ENCODE measurements around the gene ANKRD2. TPM values are rescaled to one million over a fixed set of nuclear protein-coding genes. Genes with fewer than 3 reads are reported as not detected.

Gene ANKRD2, protein sequence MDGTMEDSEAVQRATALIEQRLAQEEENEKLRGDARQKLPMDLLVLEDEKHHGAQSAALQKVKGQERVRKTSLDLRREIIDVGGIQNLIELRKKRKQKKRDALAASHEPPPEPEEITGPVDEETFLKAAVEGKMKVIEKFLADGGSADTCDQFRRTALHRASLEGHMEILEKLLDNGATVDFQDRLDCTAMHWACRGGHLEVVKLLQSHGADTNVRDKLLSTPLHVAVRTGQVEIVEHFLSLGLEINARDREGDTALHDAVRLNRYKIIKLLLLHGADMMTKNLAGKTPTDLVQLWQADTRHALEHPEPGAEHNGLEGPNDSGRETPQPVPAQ
- total RNA-seq (2022; extraction: Qiagen RNA extraction; ENCODE audit: low read depth), result 2.5 to 4.8 TPM (median 4.0 TPM) in 5 replicates

DNA sequence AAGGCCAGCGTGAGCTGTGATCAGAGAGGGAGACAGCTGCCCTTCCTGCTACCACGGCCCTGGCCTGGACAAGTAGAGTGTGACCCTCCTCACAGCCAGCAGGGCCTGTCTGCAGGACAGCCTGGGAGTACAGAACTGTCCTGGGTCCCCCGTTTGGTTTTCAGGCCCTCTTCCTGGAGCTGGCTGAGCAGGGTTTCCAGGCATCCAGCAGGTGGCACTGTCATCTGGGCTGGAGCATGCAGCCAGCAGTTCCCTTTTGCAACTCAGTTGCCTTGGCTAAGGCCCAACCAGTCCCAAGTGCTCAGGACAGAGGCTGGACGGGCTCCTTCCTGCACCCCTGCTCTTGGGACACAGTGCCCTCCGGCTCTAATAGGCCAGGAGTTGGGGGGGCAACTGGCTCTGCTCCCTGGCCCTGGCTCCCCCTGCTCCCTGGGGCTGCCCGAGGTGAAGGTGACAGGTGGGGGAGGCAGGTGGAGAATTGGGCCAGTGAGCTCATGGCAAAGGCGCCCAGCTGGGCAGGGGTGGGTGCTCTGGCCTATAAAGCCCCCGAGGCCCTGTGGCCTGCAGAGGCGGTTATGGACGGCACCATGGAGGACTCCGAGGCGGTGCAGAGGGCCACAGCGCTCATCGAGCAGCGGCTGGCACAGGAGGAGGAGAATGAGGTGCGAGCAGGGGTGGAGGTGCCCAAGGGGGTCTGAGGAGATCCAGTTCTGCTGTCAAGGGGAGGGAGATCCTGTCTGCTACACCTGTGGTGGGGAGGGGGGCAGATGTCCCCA is at the start of gene ANKRD2:
TSS of gene ANKRD2 (plus strand) at position 566 of the 776 bp plus-strand sequence. CDS start at position 576, 10 bp downstream.

DNA sequence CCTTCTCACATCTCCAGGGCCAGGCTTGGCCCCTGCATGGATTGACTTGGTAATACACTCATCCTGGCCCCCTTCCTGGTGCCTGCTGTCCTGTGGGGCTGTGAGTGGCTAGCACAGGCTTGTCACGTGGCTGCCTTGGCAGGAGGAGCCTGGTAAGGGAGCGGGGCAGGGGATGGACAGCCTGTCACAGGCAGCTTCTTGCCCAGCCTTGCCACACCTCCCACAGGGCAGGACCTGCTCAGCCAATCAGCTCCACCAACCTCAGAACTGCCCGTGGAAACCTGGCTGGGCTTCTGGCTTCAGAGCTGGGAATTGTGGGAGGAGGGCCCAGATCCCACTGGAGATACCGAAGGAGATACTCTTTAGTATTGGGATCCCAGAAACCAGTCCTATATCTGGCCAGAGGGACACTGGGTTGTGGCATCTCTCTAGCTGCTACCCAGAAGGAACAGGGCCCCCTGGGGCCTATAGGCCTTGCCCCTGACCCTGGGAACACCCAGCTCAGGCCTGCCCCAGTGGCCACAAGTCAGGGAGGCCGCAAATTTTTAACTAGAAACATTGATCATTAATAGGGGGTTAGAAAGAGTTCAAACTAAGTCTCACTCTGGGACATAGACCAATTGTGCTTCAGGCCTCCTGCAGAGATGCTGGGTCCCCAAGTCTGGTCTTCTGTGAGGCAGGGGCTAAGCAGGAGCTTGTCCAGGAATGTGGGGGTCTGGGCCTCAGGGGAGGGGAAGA is 11.7 kb downstream of the ANKRD2 start, which contains the start of gene HOGA1:
TSS of gene HOGA1 (plus strand) at position 330 of the 738 bp plus-strand sequence. CDS start at position 645, 315 bp downstream.

DNA sequence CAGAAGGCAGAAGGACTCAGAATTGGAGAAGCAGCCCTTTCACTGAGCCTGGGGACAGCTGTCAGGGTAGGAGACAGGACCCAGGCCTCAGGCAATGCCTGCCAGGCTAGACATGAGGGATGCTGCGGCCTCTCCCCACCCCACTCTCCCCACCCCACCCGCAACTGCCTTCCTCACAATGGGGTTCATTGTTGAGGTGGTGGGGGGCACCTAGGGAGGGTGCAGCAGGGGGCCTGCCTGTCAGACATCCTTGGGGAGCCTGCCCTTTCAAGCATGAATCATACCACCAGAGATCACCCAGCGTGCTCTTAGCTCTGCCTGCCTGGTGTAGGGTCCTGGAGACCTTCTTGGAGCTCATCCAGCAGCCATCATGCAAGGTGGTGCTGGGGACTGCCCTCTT is 16.9 kb downstream of the ANKRD2 start, which contains the start of gene C10orf62:
TSS of gene C10orf62 (plus strand) at position 243 of the 400 bp plus-strand sequence. CDS start 177 bp downstream, outside the sequence.

DNA sequence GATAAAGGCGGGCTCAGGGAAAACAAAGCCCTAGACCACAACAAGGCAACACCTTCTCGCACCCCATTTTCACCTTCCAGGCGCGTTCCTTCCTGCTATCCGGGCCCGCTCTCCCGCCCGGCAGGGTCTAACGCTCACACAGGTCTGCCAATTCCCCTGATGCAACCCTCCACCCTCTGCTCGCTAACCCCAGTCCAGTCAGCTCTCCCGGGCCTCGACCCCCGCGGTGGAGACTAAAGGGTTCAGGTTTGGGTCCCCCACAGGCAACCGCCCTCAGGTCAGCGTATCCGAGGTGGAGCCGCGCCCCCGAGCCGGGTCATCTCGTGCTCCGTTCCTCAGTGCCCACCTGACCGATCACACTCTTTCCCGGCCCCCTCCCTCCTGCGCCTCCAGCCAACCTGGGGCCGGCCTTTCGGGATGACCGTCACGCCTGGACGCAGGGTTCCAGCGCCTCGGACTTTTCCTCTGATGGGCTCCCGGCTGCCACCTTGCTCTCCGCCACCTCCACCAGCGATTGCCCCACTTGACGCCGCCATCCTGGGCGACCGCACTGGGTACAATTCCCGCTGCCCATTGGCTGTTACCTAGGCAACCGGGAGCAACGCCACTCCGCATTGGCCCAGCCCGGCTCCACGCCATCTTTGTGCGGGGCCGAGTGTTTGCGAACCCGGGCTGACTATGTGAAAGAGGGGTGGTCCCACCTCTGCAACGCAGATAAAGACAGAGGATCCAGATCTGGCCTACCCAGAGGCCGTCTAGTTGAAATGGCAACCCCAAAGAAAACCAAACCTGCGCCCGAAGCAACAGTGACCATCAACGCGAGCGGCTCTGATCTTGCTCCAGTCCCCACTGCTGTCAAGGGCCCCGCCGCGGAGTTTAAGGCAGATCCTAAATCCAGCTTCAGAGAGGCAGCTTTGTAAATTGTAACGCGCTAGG is 60.6 kb downstream of the ANKRD2 start, which contains the start of gene MORN4:
TSS of gene MORN4 (minus strand) at position 552 of the 936 bp plus-strand sequence. CDS start 13,847 bp downstream, outside the sequence.

Other genes with a start within 250 kb of the ANKRD2 start
- 5.2 to 8.8 TPM (median 8.4 TPM) in 5 replicates for gene FRAT2, start 238.1 kb upstream of the ANKRD2 start, total RNA-seq (2022; extraction: Qiagen RNA extraction; ENCODE audit: low read depth)
- 54.6 to 69.6 TPM (median 63.0 TPM) in 5 replicates for gene RRP12, start 171.4 kb upstream of the ANKRD2 start, total RNA-seq (2022; extraction: Qiagen RNA extraction; ENCODE audit: low read depth)
- 576 to 660 TPM (median 632 TPM) in 5 replicates for gene PGAM1, start 146.6 kb upstream of the ANKRD2 start, total RNA-seq (2022; extraction: Qiagen RNA extraction; ENCODE audit: low read depth)
- 49.4 to 60.0 TPM (median 57.8 TPM) in 5 replicates for gene EXOSC1, start 126.8 kb upstream of the ANKRD2 start, total RNA-seq (2022; extraction: Qiagen RNA extraction; ENCODE audit: low read depth)
- 40.5 to 54.5 TPM (median 52.8 TPM) in 5 replicates for gene ZDHHC16, start 126.6 kb upstream of the ANKRD2 start, total RNA-seq (2022; extraction: Qiagen RNA extraction; ENCODE audit: low read depth)
- 43.9 to 50.0 TPM (median 45.7 TPM) in 5 replicates for gene MMS19, start 74.4 kb upstream of the ANKRD2 start, total RNA-seq (2022; extraction: Qiagen RNA extraction; ENCODE audit: low read depth)
- 12.0 to 19.6 TPM (median 19.1 TPM) in 5 replicates for gene UBTD1, start 73.9 kb upstream of the ANKRD2 start, total RNA-seq (2022; extraction: Qiagen RNA extraction; ENCODE audit: low read depth)
- gene HOGA1, start 11.6 kb downstream of the ANKRD2 start, total RNA-seq (2022; extraction: Qiagen RNA extraction; ENCODE audit: low read depth), result 0.81 to 2.0 TPM (median 1.3 TPM) in 5 replicates
- 0.12 TPM in 1 of 5 replicates, not detected in the others for gene C10orf62, start 16.9 kb downstream of the ANKRD2 start, total RNA-seq (2022; extraction: Qiagen RNA extraction; ENCODE audit: low read depth)
- 3.7 to 9.1 TPM (median 7.8 TPM) in 5 replicates for gene MORN4, start 60.7 kb downstream of the ANKRD2 start, total RNA-seq (2022; extraction: Qiagen RNA extraction; ENCODE audit: low read depth)
- 25.8 to 31.9 TPM (median 30.9 TPM) in 5 replicates for gene PI4K2A, start 67.9 kb downstream of the ANKRD2 start, total RNA-seq (2022; extraction: Qiagen RNA extraction; ENCODE audit: low read depth)
- 62.7 to 115 TPM (median 89.2 TPM) in 5 replicates for gene AVPI1, start 114.5 kb downstream of the ANKRD2 start, total RNA-seq (2022; extraction: Qiagen RNA extraction; ENCODE audit: low read depth)
- gene MARVELD1, start 141.0 kb downstream of the ANKRD2 start, total RNA-seq (2022; extraction: Qiagen RNA extraction; ENCODE audit: low read depth), result 34.9 to 44.0 TPM (median 37.7 TPM) in 5 replicates
- gene ZFYVE27, start 164.3 kb downstream of the ANKRD2 start, total RNA-seq (2022; extraction: Qiagen RNA extraction; ENCODE audit: low read depth), result 20.9 to 25.1 TPM (median 23.4 TPM) in 5 replicates
- 1.2 to 3.0 TPM (median 2.4 TPM) in 5 replicates for gene SFRP5, start 199.2 kb downstream of the ANKRD2 start, total RNA-seq (2022; extraction: Qiagen RNA extraction; ENCODE audit: low read depth)